22Rv1 (cell line): ENCODE results near the gene SOX5.

Experiments
- CTCF ChIP-seq: fragments of 450-650 bp; IDR thresholded peaks from 2 replicates; pipeline ENCODE4 v1.5.1; 2017; ENCODE audit warnings: mild to moderate bottlenecking
- ZFX ChIP-seq: fragments of 450-650 bp; IDR thresholded peaks from 2 replicates; pipeline ENCODE4 v1.6.1; 2017; ENCODE audit warnings: antibody characterized with exemption, borderline replicate concordance

GRCh38 chr12:23911574-23911973, 37.9 kb downstream of the SOX5 start:
- no peak for TF ChIP-seq CTCF
- no peak for TF ChIP-seq ZFX
